Measurements from ENCODE around the gene PDE4D.

- TF ChIP-seq ZNF274 (IDR thresholded peaks at IDR 0.05; ENCODE audit: low read depth, low read length), result no peak
- no peak for TF ChIP-seq YY1 (IDR thresholded peaks at IDR 0.05; ENCODE audit: insufficient read depth, insufficient read length)
These were observed 774.0 kb downstream of the PDE4D start for GRCh38 chr5:59119480-59119879.

All from NT2/D1 (cell line).